Smooth muscle cell (in vitro differentiated cells): ENCODE measurements around the gene OR6B1. TPM values are rescaled to one million over a fixed set of nuclear protein-coding genes. Genes with fewer than 3 reads are reported as not detected.

ENCODE experiments used
- DNase-seq: peaks from one replicate; lab custom pipeline; 2025; ENCODE audit not compliant: unreplicated experiment; lab: John Stamatoyannopoulos, UW
- H2AFZ ChIP-seq: fragments of 200-600 bp; sonication (generic); 2 replicates; pipeline ENCODE4 v1.6.0; 2016; ENCODE audit warnings: antibody characterized with exemption, low read depth, mild to moderate bottlenecking
- H3F3A ChIP-seq: fragments of 200-600 bp; sonication (generic); 2 replicates; pipeline ENCODE4 v1.6.0; 2017; ENCODE audit warnings: antibody characterized with exemption, low read depth
- H3K27ac ChIP-seq: fragments of 200-600 bp; sonication (generic); 2 replicates; pipeline ENCODE4 v1.5.1; 2016; ENCODE audit warnings: low read depth, mild to moderate bottlenecking
- H3K27me3 ChIP-seq: fragments of 200-600 bp; sonication (generic); 2 replicates; pipeline ENCODE4 v1.6.1; 2016; ENCODE audit warnings: low read depth, mild to moderate bottlenecking
- H3K36me3 ChIP-seq: fragments of 200-600 bp; sonication (generic); 2 replicates; pipeline ENCODE4 v1.5.1; 2016; ENCODE audit warnings: low read depth
- H3K4me1 ChIP-seq: fragments of 200-600 bp; sonication (generic); 2 replicates; pipeline ENCODE4 v1.5.1; 2016; ENCODE audit warnings: low read depth
- H3K4me2 ChIP-seq: fragments of 200-600 bp; sonication (generic); 2 replicates; pipeline ENCODE4 v1.6.0; 2016; ENCODE audit warnings: mild to moderate bottlenecking
- H3K4me3 ChIP-seq: fragments of 200-600 bp; sonication (generic); 2 replicates; pipeline ENCODE4 v1.5.1; 2016; ENCODE audit warnings: mild to moderate bottlenecking
- H3K79me2 ChIP-seq: fragments of 200-600 bp; sonication (generic); 2 replicates; pipeline ENCODE4 v1.6.0; 2016; ENCODE audit warnings: low read depth, mild to moderate bottlenecking
- H3K9ac ChIP-seq: fragments of 200-600 bp; sonication (generic); 2 replicates; pipeline ENCODE4 v1.6.0; 2016; ENCODE audit warnings: low read depth
- H3K9me3 ChIP-seq: fragments of 200-600 bp; sonication (generic); replicated peaks from 2 replicates; pipeline ENCODE4 v1.5.1; 2016; ENCODE audit warnings: low read depth
- H4K20me1 ChIP-seq: fragments of 200-600 bp; sonication (generic); 2 replicates; pipeline ENCODE4 v1.6.0; 2016; ENCODE audit warnings: low read depth
- CTCF ChIP-seq: fragments of 200-600 bp; sonication (generic); IDR thresholded peaks from 2 replicates; pipeline ENCODE4 v1.5.1; 2017; ENCODE audit warnings: borderline replicate concordance, mild to moderate bottlenecking, antibody characterized with exemption; ENCODE audit not compliant: insufficient read depth, poor library complexity, severe bottlenecking
- WGBS: methylation state at CpG from one replicate; pipeline ENCODE4 v1.1.7; 2016; ENCODE audit warnings: low lambda C conversion rate; 5-methylcytosine and 5-hydroxymethylcytosine counted together
- polyA plus RNA-seq: library from polyadenylated mRNA; unstranded; fragments of >200 nt; fragmentation: Nextera tagmentation; extraction: Ambion mirVana; gene quantifications from 2 replicates; pipeline ENCODE4 v1.2.1, GENCODE V29; 2016
- total RNA-seq: library from RNA; depleted of rRNA; stranded (reverse); fragments of >200 nt; gene quantifications from 2 replicates; pipeline ENCODE4 v1.2.3, GENCODE V29; 2014

Gene OR6B1
- total and polyA plus RNA-seq, 2 experiments from 2014 or later = not detected

- Histone ChIP-seq H3K9ac (no peak overlapping the region), H3F3A (no peaks in the 10 kb centered on the region), H3K27ac (peak overlapping the region; percentile 8), H3K4me3 (peak overlapping the region; percentile 4), H4K20me1 (no peaks in the 10 kb centered on the region), H3K36me3 (no peaks in the 10 kb centered on the region), H3K27me3 (no peaks in the 10 kb centered on the region), H3K4me1 (no peaks in the 10 kb centered on the region), H3K79me2 (no peaks in the 10 kb centered on the region), H3K4me2 (peak overlapping the region; percentile 52), H3K9me3 (no peaks in the 10 kb centered on the region), H2AFZ (peak overlapping the region; percentile 67)
- 66% methylated on average over 4 of the region's 4 CpGs for WGBS
- TF ChIP-seq CTCF = no peak
- no peak for DNase-seq
These were observed 26.2 kb upstream of the OR6B1 start for GRCh38 chr7:143973870-143974416.

DNA sequence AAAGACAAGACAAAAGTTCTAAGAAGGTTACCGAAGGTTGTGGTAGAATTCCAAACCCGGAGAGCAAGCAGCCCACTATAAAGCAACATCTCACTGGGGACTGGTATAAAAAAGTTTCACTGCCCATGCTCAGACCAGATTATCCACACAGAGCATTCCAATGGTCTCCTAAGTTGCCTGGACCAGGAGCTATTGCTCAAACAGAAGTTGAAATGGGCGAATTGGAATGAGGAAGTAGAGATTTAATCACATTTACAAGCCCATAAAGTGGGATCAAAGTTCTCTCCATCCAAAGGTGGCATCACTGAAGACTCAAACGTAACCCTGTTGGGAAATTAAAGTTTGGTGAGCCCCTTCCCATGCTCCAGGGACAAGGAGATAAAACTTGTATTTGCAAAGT is 25.7 kb upstream of the OR6B1 start:
- Histone ChIP-seq H3K4me2 (peak overlapping the region; percentile 52), H3K4me3 (peak overlapping the region; percentile 4), H3K4me1 (no peaks in the 10 kb centered on the region), H3K79me2 (no peaks in the 10 kb centered on the region), H3K27me3 (no peaks in the 10 kb centered on the region), H4K20me1 (no peaks in the 10 kb centered on the region), H3K36me3 (no peaks in the 10 kb centered on the region), H2AFZ (peak overlapping the region; percentile 67), H3F3A (no peaks in the 10 kb centered on the region), H3K9ac (no peak overlapping the region), H3K9me3 (no peaks in the 10 kb centered on the region), H3K27ac (peak overlapping the region; percentile 8)
- TF ChIP-seq CTCF = no peak
- no peak for DNase-seq
- WGBS = 40% methylated on average over 4 of the region's 4 CpGs

DNA sequence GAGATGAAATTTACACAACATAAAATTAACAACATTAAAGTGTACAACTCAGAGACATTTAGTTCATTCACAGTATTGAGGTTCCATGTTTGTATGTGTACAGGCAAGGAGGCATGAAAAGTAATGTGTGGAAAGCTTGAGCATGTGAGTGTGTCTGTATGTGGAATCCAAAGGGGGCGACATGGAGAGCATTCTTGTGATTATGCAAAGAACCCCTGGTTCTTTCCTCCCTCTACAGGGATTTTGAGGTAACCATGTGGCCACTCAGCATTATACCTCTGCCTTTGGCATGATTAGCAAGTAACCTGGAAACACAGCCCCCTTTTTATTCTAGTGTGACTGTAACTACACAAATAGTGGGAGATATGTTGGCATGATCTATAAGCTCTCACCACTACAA is 24.5 kb upstream of the OR6B1 start:
- no peak overlapping the region for H3K4me3 ChIP-seq
- no peaks in the 10 kb centered on the region for H3F3A ChIP-seq
- WGBS = 78% methylated on average over 1 of the region's 1 CpG
- H3K9ac ChIP-seq = no peak overlapping the region
- no peak for TF ChIP-seq CTCF
- H2AFZ ChIP-seq = no peak overlapping the region
- H3K36me3 ChIP-seq = no peaks in the 10 kb centered on the region
- H3K9me3 ChIP-seq = no peaks in the 10 kb centered on the region
- H4K20me1 ChIP-seq = no peaks in the 10 kb centered on the region
- H3K4me2 ChIP-seq = no peak overlapping the region
- DNase-seq = no peak
- H3K27me3 ChIP-seq = no peaks in the 10 kb centered on the region
- no peaks in the 10 kb centered on the region for H3K4me1 ChIP-seq
- no peaks in the 10 kb centered on the region for H3K79me2 ChIP-seq
- H3K27ac ChIP-seq = no peak overlapping the region

GRCh38 chr7:143978585-143978984 is 21.5 kb upstream of the OR6B1 start:
- Histone ChIP-seq H3K36me3 (no peaks in the 10 kb centered on the region), H3K9ac (no peak overlapping the region), H4K20me1 (no peaks in the 10 kb centered on the region), H3K4me1 (no peaks in the 10 kb centered on the region), H3K27me3 (no peaks in the 10 kb centered on the region), H2AFZ (no peak overlapping the region), H3K4me2 (no peak overlapping the region), H3K79me2 (no peaks in the 10 kb centered on the region), H3K4me3 (no peak overlapping the region), H3F3A (no peaks in the 10 kb centered on the region), H3K27ac (no peak overlapping the region), H3K9me3 (no peaks in the 10 kb centered on the region)
- DNase-seq = no peak
- WGBS = 86% methylated on average over 2 of the region's 2 CpGs
- no peak for TF ChIP-seq CTCF
